Measurements from ENCODE around the gene TMEM225B. TPM values are rescaled to one million over a fixed set of nuclear protein-coding genes. Genes with fewer than 3 reads are reported as not detected.

The TMEM225B gene
- total RNA-seq, 2 donors from 2014 or later, result 2.2 TPM; not detected in 1

- Histone ChIP-seq H3K4me3 (no peak overlapping the region), H3K27ac (no peak overlapping the region), H3K9me3 (no peaks in the 10 kb centered on the region), H3K36me3 (no peaks in the 10 kb centered on the region), H3K27me3 (replicated peaks; ENCODE audit: insufficient read depth) (no peaks in the 10 kb centered on the region), H3K4me1 (ENCODE audit: control insufficient read depth in 1 of 2, low read depth in 2 of 2) (no peaks in the 10 kb centered on the region)
- TF ChIP-seq, protein P1, sequence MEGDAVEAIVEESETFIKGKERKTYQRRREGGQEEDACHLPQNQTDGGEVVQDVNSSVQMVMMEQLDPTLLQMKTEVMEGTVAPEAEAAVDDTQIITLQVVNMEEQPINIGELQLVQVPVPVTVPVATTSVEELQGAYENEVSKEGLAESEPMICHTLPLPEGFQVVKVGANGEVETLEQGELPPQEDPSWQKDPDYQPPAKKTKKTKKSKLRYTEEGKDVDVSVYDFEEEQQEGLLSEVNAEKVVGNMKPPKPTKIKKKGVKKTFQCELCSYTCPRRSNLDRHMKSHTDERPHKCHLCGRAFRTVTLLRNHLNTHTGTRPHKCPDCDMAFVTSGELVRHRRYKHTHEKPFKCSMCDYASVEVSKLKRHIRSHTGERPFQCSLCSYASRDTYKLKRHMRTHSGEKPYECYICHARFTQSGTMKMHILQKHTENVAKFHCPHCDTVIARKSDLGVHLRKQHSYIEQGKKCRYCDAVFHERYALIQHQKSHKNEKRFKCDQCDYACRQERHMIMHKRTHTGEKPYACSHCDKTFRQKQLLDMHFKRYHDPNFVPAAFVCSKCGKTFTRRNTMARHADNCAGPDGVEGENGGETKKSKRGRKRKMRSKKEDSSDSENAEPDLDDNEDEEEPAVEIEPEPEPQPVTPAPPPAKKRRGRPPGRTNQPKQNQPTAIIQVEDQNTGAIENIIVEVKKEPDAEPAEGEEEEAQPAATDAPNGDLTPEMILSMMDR (IDR thresholded peaks at IDR 0.05), result no peak
- DNase-seq (ENCODE audit: low spot score) (no peak), ATAC-seq (ENCODE audit: insufficient number of reproducible peaks, low FRiP score, low read depth) (no peak)
Measured at GRCh38 chr7:99605527-99605926, 7.5 kb downstream of the TMEM225B start.

DNA sequence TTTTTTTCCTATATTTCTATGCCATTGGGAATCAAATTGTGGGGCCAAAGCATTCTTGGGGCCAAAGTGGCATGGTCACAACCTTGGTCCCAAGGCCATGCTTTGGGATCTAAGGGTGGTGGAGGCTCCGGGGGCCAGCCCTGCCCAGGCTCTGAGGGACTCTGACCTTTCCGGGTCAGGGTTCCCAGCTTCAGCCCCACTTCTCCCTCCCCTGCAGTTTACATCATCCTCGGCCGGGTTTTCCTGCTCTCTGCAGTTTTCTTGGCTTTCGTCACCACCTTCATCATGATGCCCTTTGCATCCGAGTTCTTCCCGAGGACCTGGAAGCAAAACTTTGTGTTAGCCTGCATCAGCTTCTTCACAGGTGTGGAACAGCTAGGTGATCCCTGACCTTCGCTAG lies 8.5 kb downstream of the TMEM225B start:
- no peaks in the 10 kb centered on the region for H3K27me3 ChIP-seq (replicated peaks; ENCODE audit: insufficient read depth)
- no peak overlapping the region for H3K27ac ChIP-seq
- ATAC-seq (ENCODE audit: insufficient number of reproducible peaks, low FRiP score, low read depth), result no peak
- TF ChIP-seq, protein P1 (IDR thresholded peaks at IDR 0.05), result no peak
- no peaks in the 10 kb centered on the region for H3K4me1 ChIP-seq (ENCODE audit: control insufficient read depth in 1 of 2, low read depth in 2 of 2)
- no peak overlapping the region for H3K4me3 ChIP-seq
- no peak for DNase-seq (ENCODE audit: low spot score)
- no peaks in the 10 kb centered on the region for H3K9me3 ChIP-seq
- H3K36me3 ChIP-seq, result no peaks in the 10 kb centered on the region

DNA sequence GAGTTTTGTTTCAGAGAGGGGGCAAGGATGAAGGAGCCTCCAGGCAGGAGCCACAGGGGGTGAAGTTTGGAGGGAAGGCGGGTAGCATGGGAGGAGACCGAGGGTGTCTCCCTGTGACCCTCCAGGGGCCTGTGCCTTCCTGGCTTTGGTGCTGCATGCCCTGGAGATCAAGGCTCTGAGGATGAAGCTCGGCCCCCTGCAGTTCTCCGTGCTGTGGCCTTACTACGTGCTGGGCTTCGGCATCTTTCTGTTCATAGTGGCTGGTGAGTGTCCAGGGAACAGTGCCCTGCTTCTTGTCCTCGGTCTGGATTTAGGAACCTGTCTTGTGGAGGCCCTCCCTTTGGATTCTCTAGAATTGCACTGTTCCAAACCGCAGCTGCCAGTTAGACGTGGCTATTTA lies 9.5 kb downstream of the TMEM225B start:
- Histone ChIP-seq H3K9me3 (no peaks in the 10 kb centered on the region), H3K27me3 (replicated peaks; ENCODE audit: insufficient read depth) (no peaks in the 10 kb centered on the region), H3K4me3 (no peak overlapping the region), H3K36me3 (no peaks in the 10 kb centered on the region), H3K4me1 (ENCODE audit: control insufficient read depth in 1 of 2, low read depth in 2 of 2) (no peaks in the 10 kb centered on the region), H3K27ac (no peak overlapping the region)
- ATAC-seq (ENCODE audit: insufficient number of reproducible peaks, low FRiP score, low read depth), result no peak
- no peak for DNase-seq (ENCODE audit: low spot score)
- TF ChIP-seq, protein P1 (IDR thresholded peaks at IDR 0.05), result no peak

DNA sequence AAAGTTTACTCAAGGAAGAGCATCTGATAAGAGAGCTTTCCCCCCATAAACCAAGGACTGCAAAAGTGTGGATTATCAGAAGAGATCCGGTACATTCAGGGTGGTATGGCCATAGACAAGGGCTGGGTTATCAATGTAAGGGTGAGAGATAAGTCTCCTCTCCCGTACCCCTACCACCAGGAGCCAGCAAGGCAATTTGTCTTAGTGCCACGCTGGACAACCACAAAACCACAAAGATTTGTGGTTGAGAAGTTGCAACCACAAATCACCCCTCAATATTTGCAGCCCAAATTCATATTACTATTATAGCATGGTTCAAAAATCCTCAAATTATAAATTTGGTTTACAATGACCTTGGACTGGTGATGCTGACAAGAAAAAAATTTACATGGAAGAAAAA lies 16.4 kb downstream of the TMEM225B start:
- H3K9me3 ChIP-seq, result no peaks in the 10 kb centered on the region
- TF ChIP-seq, protein P1 (IDR thresholded peaks at IDR 0.05), result no peak
- H3K36me3 ChIP-seq, result peaks cover 1% of the 10 kb centered on the region
- H3K4me1 ChIP-seq (ENCODE audit: control insufficient read depth in 1 of 2, low read depth in 2 of 2), result peaks cover 7 to 17% of the 10 kb centered on the region in 2 donors
- H3K4me3 ChIP-seq, result no peak overlapping the region
- ATAC-seq (ENCODE audit: insufficient number of reproducible peaks, low FRiP score, low read depth) (no peak), DNase-seq (ENCODE audit: low spot score) (no peak)
- H3K27ac ChIP-seq, result no peak overlapping the region
- no peaks in the 10 kb centered on the region for H3K27me3 ChIP-seq (replicated peaks; ENCODE audit: insufficient read depth)

DNA sequence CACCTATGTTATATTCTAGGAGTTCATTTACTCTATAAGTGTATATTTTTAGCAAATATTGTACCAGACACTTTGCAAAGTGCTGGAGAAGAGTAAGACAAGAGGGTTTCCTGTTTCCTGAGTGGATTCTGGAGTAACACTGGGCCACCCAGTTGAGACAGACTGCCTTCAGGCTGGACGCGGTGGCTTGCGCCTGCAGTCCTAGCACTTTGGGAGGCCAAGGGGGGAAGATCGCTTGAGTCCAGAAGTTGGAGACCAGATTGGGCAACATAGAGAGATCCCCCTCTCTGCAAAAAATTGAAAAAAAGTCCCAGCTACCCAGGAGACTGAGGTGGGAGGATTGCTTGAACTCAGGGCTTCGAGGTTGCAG lies 17.9 kb downstream of the TMEM225B start:
- H3K36me3 ChIP-seq, result peaks cover 16% of the 10 kb centered on the region
- TF ChIP-seq, protein P1 (IDR thresholded peaks at IDR 0.05), result no peak
- no peak for ATAC-seq (ENCODE audit: insufficient number of reproducible peaks, low FRiP score, low read depth)
- DNase-seq (ENCODE audit: low spot score), result no peak
- peaks cover 7 to 17% of the 10 kb centered on the region in 2 donors for H3K4me1 ChIP-seq (ENCODE audit: control insufficient read depth in 1 of 2, low read depth in 2 of 2)
- peak overlapping the region in 1 of 2 donors; percentile 78 for H3K27ac ChIP-seq
- H3K4me3 ChIP-seq, result peak overlapping the region; percentile 95
- no peaks in the 10 kb centered on the region for H3K9me3 ChIP-seq
- H3K27me3 ChIP-seq (replicated peaks; ENCODE audit: insufficient read depth), result no peaks in the 10 kb centered on the region
